Measurements from ENCODE around the gene ZFAND4.

DNA sequence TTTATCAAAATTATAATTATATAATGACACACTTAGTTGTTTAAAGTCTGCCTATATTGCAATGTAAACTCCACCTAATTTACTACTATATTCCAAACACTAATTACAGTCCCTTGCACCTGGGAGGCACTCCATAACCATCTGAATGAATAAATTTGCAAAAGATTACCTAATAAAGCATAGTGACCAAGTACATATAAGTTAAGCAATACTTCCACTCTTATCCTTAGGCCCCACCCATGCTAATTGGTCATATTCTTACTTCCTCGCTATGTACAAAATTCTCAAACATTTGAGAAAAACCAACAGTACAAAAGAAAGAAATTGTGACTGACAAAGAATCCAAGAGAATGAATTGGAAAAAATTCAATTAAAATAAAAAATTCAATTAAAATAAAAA, 65.3 kb downstream of the ZFAND4 start:
- TF ChIP-seq, protein P1, sequence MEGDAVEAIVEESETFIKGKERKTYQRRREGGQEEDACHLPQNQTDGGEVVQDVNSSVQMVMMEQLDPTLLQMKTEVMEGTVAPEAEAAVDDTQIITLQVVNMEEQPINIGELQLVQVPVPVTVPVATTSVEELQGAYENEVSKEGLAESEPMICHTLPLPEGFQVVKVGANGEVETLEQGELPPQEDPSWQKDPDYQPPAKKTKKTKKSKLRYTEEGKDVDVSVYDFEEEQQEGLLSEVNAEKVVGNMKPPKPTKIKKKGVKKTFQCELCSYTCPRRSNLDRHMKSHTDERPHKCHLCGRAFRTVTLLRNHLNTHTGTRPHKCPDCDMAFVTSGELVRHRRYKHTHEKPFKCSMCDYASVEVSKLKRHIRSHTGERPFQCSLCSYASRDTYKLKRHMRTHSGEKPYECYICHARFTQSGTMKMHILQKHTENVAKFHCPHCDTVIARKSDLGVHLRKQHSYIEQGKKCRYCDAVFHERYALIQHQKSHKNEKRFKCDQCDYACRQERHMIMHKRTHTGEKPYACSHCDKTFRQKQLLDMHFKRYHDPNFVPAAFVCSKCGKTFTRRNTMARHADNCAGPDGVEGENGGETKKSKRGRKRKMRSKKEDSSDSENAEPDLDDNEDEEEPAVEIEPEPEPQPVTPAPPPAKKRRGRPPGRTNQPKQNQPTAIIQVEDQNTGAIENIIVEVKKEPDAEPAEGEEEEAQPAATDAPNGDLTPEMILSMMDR (IDR thresholded peaks at IDR 0.05; ENCODE audit: low read depth, low read length, missing input control): no peak
- TF ChIP-seq, protein P2, sequence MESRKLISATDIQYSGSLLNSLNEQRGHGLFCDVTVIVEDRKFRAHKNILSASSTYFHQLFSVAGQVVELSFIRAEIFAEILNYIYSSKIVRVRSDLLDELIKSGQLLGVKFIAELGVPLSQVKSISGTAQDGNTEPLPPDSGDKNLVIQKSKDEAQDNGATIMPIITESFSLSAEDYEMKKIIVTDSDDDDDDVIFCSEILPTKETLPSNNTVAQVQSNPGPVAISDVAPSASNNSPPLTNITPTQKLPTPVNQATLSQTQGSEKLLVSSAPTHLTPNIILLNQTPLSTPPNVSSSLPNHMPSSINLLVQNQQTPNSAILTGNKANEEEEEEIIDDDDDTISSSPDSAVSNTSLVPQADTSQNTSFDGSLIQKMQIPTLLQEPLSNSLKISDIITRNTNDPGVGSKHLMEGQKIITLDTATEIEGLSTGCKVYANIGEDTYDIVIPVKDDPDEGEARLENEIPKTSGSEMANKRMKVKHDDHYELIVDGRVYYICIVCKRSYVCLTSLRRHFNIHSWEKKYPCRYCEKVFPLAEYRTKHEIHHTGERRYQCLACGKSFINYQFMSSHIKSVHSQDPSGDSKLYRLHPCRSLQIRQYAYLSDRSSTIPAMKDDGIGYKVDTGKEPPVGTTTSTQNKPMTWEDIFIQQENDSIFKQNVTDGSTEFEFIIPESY (IDR thresholded peaks at IDR 0.05): no peak
- TF ChIP-seq, protein P3, sequence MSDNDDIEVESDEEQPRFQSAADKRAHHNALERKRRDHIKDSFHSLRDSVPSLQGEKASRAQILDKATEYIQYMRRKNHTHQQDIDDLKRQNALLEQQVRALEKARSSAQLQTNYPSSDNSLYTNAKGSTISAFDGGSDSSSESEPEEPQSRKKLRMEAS (IDR thresholded peaks at IDR 0.05): no peak
- TF ChIP-seq HNF4A (conservative IDR thresholded peaks at IDR 0.05): no peak

Data from liver (tissue), 3 donors.